ENCODE results near the gene PLBD2. TPM values are rescaled to one million over a fixed set of nuclear protein-coding genes. Genes with fewer than 3 reads are reported as not detected.

PLBD2 gene
- total RNA-seq, 2 donors from 2014 or later = 54.1 to 104 TPM

GRCh38 chr12:113378291-113378690 lies 19.9 kb downstream of the PLBD2 start:
- Histone ChIP-seq H3K4me3 (no peak overlapping the region), H3K4me1 (ENCODE audit: control insufficient read depth in 1 of 2, low read depth in 2 of 2) (no peaks in the 10 kb centered on the region), H3K36me3 (peaks cover 50% of the 10 kb centered on the region), H3K27ac (no peak overlapping the region), H3K9me3 (no peaks in the 10 kb centered on the region), H3K27me3 (replicated peaks; ENCODE audit: insufficient read depth) (no peaks in the 10 kb centered on the region)
- ATAC-seq (ENCODE audit: insufficient number of reproducible peaks, low FRiP score, low read depth) (no peak), DNase-seq (ENCODE audit: low spot score) (no peak)
- TF ChIP-seq, protein P1, sequence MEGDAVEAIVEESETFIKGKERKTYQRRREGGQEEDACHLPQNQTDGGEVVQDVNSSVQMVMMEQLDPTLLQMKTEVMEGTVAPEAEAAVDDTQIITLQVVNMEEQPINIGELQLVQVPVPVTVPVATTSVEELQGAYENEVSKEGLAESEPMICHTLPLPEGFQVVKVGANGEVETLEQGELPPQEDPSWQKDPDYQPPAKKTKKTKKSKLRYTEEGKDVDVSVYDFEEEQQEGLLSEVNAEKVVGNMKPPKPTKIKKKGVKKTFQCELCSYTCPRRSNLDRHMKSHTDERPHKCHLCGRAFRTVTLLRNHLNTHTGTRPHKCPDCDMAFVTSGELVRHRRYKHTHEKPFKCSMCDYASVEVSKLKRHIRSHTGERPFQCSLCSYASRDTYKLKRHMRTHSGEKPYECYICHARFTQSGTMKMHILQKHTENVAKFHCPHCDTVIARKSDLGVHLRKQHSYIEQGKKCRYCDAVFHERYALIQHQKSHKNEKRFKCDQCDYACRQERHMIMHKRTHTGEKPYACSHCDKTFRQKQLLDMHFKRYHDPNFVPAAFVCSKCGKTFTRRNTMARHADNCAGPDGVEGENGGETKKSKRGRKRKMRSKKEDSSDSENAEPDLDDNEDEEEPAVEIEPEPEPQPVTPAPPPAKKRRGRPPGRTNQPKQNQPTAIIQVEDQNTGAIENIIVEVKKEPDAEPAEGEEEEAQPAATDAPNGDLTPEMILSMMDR (IDR thresholded peaks at IDR 0.05) = no peak

DNA sequence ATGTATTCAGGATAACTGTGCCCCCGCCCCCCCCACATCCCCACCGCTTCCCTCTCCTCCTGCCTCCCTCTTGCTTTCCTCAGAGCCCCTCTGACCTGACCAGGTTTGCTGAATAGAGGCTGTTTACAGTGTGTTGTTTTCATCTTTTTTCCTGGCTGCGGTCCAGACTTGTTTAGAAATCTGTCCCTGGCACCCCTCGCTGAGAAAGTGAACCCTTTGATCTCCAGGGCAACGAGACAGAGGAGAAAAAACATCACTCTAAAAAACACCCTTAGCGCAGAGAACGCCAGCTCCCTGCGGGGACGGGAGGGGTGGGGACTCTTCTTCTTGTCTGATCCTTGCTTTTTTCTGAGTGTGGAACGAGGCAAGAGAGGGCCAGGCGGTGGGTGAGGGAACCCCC lies 22.8 kb downstream of the PLBD2 start:
- TF ChIP-seq, protein P1 (IDR thresholded peaks at IDR 0.05) = no peak
- Histone ChIP-seq H3K27ac (no peak overlapping the region), H3K4me1 (ENCODE audit: control insufficient read depth in 1 of 2, low read depth in 2 of 2) (no peaks in the 10 kb centered on the region), H3K36me3 (peaks cover 49% of the 10 kb centered on the region), H3K27me3 (replicated peaks; ENCODE audit: insufficient read depth) (no peaks in the 10 kb centered on the region), H3K9me3 (no peaks in the 10 kb centered on the region), H3K4me3 (no peak overlapping the region)
- no peak for ATAC-seq (ENCODE audit: insufficient number of reproducible peaks, low FRiP score, low read depth)
- DNase-seq (ENCODE audit: low spot score) = no peak

DNA sequence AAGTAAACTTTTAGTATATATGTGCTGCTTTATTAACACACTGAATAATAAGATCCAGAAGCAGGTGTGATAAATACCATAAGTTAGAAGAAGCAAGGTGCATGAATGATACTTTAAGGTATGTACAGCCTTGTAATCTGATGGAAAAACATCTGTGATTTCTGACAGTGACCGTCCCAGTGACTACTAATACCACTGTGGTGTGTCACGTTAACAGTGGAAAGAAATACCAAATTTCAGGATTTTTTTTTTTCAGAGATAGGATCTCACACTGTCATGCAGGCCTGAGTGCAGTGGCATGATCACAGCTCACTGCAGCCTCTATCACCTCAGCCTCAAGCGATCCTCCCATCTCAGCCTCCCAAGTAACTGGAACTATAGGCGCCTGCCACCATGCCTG lies 23.8 kb downstream of the PLBD2 start:
- no peaks in the 10 kb centered on the region for H3K9me3 ChIP-seq
- peaks cover 48% of the 10 kb centered on the region for H3K36me3 ChIP-seq
- ATAC-seq (ENCODE audit: insufficient number of reproducible peaks, low FRiP score, low read depth) (no peak), DNase-seq (ENCODE audit: low spot score) (no peak)
- no peaks in the 10 kb centered on the region for H3K27me3 ChIP-seq (replicated peaks; ENCODE audit: insufficient read depth)
- TF ChIP-seq, protein P1 (IDR thresholded peaks at IDR 0.05) = no peak
- no peaks in the 10 kb centered on the region for H3K4me1 ChIP-seq (ENCODE audit: control insufficient read depth in 1 of 2, low read depth in 2 of 2)
- H3K27ac ChIP-seq = no peak overlapping the region
- no peak overlapping the region for H3K4me3 ChIP-seq

DNA sequence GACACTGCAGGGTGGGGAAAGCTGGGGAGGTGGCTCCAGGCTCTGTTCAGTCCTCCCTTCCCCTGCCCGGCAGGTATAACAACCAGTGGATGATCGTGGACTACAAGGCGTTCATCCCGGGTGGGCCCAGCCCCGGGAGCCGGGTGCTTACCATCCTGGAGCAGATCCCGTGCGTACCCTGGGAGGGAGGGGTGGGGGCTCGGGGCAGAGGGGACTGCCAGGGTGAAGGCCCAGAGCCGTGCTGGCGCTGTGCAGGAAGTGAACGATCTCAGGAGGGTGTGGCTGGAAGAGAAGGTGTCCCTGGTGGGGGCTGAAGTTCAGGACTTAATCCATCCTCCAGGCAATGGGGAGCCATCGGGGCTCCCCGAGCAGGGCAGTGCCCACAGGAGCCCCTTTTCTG lies 26.4 kb downstream of the PLBD2 start:
- H3K27me3 ChIP-seq (replicated peaks; ENCODE audit: insufficient read depth) = no peaks in the 10 kb centered on the region
- ATAC-seq (ENCODE audit: insufficient number of reproducible peaks, low FRiP score, low read depth) = no peak
- no peaks in the 10 kb centered on the region for H3K4me1 ChIP-seq (ENCODE audit: control insufficient read depth in 1 of 2, low read depth in 2 of 2)
- no peak for DNase-seq (ENCODE audit: low spot score)
- TF ChIP-seq, protein P1 (IDR thresholded peaks at IDR 0.05) = no peak
- no peak overlapping the region for H3K4me3 ChIP-seq
- peaks cover 50% of the 10 kb centered on the region for H3K36me3 ChIP-seq
- H3K9me3 ChIP-seq = no peaks in the 10 kb centered on the region
- no peak overlapping the region for H3K27ac ChIP-seq

GRCh38 chr12:113385282-113385882 lies 27.0 kb downstream of the PLBD2 start:
- no peak overlapping the region for H3K4me3 ChIP-seq
- DNase-seq (ENCODE audit: low spot score) = no peak
- H3K9me3 ChIP-seq = no peaks in the 10 kb centered on the region
- TF ChIP-seq, protein P1 (IDR thresholded peaks at IDR 0.05) = no peak
- H3K4me1 ChIP-seq (ENCODE audit: control insufficient read depth in 1 of 2, low read depth in 2 of 2) = no peaks in the 10 kb centered on the region
- H3K36me3 ChIP-seq = peaks cover 50% of the 10 kb centered on the region
- H3K27me3 ChIP-seq (replicated peaks; ENCODE audit: insufficient read depth) = no peaks in the 10 kb centered on the region
- no peak overlapping the region for H3K27ac ChIP-seq
- ATAC-seq (ENCODE audit: insufficient number of reproducible peaks, low FRiP score, low read depth) = no peak

Data from thoracic aorta (tissue), 2 donors.